GM12864 (cell line): ENCODE measurements around the gene GRIP1.

Experiments
- DNase-seq: peaks from one replicate; pipeline ENCODE4 v3.0.0-alpha.2; 2011; ENCODE audit warnings: low read depth
- H3K4me3 ChIP-seq: 2 replicates; pipeline ENCODE4 v1.5.1; 2011; ENCODE audit warnings: mild to moderate bottlenecking, low read depth, low read length, control low read depth
- CTCF ChIP-seq: IDR thresholded peaks from 2 replicates; pipeline ENCODE4 v1.5.1; 2011; ENCODE audit warnings: low read depth, mild to moderate bottlenecking, moderate library complexity, low read length, control low read depth, inconsistent platforms; ENCODE audit errors: missing control alignments

GRIP1 gene

GRCh38 chr12:66692986-66693385 is 14.1 kb upstream of the GRIP1 start:
- no peak overlapping the region for H3K4me3 ChIP-seq
- no peak for DNase-seq
- no peak for TF ChIP-seq CTCF

- TF ChIP-seq CTCF = no peak
- no peak for DNase-seq
- H3K4me3 ChIP-seq = no peak overlapping the region
Measured at GRCh38 chr12:66692170-66692569, 13.3 kb upstream of the GRIP1 start.

GRCh38 chr12:66688846-66689439 is 10.1 kb upstream of the GRIP1 start:
- H3K4me3 ChIP-seq = no peak overlapping the region
- peak; percentile 71 for TF ChIP-seq CTCF
- DNase-seq = peak; percentile 27

- H3K4me3 ChIP-seq = no peak overlapping the region
- no peak for DNase-seq
- no peak for TF ChIP-seq CTCF
Measured at GRCh38 chr12:66684222-66684621, 5.3 kb upstream of the GRIP1 start.

GRCh38 chr12:66683822-66684221 is 4.9 kb upstream of the GRIP1 start:
- no peak overlapping the region for H3K4me3 ChIP-seq
- no peak for TF ChIP-seq CTCF
- DNase-seq = no peak

- no peak overlapping the region for H3K4me3 ChIP-seq
- no peak for TF ChIP-seq CTCF
- no peak for DNase-seq
Measured at GRCh38 chr12:66683073-66683472, 4.2 kb upstream of the GRIP1 start.

GRCh38 chr12:66679461-66680084 is 697 bp upstream of the GRIP1 start:
- H3K4me3 ChIP-seq = no peak overlapping the region
- TF ChIP-seq CTCF = no peak
- DNase-seq = no peak
